Stimulated activated CD8-positive, alpha-beta memory T cell treated with anti-CD3 and anti-CD28 coated beads, Interleukin-2, amount 100 ng/mL, for 48 hours (primary cell): ENCODE results near the gene KLHL4.
"Not testable (repeated sequence)": the region's sequence is repeated elsewhere in the genome, so short reads cannot be mapped to it uniquely, and the experiment has no call there.

Source experiments
- DNase-seq, 2 donors: peaks; one replicate each; pipeline ENCODE4 v3.0.0-alpha.2; 2020; ENCODE audit warnings: low read depth in 2 of 2

KLHL4 gene

DNA sequence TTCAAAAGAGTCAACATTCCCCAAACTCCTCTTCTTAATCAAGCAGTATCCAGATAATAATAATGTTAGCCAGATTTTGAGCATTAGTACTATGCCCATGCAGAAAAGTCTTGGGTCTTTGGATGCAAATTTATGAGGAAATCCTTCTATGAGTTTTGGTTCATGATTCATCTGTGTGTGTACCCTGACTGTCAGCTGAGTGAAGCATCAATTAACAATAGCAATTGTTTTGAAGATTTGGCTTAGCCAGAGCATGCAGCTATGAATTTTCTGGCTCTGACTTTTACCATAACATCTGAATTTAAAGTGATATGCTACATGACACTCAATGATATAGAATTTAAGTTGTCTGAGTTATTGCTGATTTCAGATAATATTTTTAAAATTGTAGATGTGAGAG is 145.8 kb downstream of the KLHL4 start:
- DNase-seq, result no peak

DNA sequence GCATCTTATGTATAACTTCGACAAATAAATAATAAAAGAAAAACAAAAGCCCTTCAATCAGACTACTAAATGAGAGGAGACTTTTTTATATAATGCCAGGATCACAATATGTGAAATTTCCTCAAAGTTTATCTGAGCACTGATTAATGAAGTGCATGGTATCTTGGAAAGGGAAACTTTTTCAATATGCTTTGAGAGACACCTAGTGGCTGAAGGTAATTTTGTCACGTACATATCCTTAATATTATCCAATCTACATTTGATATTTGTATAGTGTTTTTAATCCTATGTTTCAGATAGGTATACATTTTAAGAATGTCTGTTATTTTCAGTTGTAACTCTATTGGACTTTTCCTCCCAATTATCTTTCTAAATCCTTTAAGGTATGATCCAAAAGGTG is 146.8 kb downstream of the KLHL4 start:
- no peak for DNase-seq

DNA sequence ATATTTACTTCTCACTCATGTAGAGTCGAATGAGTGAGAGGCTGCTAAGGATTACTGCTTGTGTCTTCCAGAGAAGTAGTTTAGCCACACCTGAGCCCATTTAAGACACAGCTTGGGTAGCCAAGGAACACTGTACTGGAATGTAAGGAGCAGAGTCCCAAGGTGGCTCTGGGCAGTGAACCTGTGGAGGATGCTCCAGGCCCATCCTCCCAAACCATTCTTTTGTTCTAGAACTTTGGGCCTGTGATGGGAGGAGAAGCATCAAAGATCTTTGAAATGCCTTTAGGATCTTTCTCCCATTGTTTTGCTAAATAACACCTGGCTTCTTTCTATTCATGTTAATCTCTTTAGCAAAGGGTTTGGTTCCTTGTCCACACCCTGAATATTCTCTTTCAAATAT is 162.2 kb downstream of the KLHL4 start:
- DNase-seq, result no peak

DNA sequence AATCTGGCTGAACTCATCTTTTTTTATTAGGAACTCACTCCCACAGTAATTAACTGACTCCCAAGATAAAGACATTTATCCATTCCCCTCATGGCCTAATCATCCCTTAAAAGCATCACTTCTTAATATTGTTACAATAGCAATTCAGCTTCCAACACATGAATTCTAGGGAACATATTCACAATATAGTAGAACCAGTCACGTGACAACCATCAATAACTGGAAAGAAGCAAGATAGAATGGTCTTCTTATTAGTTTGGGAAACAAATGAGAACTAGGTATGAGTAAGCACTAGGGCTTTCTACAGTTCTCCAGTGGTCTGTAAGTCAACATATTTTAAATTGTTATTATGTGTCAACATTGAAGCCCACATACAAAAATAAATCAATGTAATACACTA is 170.1 kb downstream of the KLHL4 start:
- DNase-seq, result no peak

DNA sequence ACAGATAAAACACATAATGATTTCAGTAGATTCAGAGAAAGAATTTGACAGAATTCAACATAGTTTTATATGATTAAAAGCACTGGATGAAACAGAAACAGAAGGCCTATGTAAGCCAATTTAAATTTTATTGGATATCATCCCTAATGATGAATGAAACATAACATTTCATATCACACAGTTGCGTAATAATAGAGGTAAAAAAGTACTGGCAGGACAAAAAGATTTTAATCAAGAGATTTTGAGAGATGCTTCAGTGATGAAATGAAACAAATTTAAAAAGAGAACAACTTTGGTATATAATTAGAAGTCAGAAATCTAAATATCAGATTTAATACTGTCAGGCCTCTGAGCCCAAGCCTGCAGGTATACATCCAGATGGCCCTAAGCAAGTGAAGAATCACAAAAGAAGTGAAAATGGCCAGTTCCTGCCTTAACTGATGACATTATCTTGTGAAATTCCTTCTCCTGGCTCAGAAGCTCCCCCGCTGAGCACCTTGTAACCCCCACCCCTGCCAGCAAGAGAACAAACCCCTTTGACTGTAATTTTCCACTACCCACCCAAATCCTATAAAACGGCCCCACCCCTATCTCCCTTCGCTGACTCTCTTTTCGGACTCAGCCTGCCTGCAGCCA is 170.6 kb downstream of the KLHL4 start:
- not testable (repeated sequence) for DNase-seq

DNA sequence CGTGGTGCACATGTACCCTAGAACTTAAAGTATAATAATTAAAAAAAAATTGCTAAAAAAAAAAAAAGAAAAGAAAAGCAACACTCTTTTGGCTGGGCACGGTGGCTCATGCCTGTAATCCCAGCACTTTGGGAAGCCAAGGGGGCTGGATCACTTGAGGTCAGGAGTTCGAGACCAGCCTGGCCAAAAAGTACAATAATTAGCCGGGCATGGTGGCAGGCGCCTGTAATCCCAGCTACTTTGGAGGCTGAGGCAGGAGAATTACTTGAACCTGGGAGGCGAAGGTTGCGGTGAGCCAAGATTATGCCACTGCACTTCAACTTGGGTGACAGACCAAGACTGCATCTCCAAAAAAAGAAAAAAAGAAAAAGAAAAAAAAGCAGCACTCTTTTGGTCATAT is 171.6 kb downstream of the KLHL4 start:
- DNase-seq, result not testable (repeated sequence)

DNA sequence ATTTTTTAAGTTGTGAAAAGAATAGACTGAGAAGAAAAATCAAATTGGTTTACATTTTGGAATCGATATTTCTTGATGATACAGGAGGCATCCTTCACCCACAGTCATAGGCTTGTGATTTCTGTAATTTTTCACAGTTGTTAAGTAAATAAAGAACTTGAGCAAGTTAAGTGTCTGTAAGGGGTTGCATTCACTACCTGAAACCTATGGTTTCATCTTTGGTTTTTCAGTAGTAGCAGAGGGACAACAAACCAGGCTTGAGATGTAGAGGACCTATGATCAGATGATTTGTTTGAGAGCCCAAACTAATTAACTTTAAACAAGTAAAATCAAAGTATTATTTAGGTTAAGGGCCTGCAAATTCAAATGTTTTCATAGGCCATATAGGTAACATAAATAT is 175.6 kb downstream of the KLHL4 start:
- no peak for DNase-seq

DNA sequence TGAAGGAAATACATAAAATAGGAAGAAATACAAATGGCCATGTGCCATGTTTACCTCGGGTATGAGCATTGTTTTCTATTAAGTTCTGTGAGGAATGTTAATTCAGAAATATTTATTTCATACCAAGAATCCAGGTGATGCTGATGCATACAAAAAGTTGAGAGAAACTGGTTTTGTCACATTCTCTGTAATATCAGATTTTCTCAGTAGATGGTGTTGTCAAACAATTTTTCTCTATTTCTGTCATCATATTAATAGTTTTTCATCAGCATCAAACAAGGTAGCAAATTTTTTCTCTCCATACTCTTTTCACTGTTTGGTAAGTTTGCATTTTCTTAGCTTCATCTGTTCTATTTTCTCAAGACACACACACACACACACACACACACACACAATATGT is 179.8 kb downstream of the KLHL4 start:
- DNase-seq, result no peak

DNA sequence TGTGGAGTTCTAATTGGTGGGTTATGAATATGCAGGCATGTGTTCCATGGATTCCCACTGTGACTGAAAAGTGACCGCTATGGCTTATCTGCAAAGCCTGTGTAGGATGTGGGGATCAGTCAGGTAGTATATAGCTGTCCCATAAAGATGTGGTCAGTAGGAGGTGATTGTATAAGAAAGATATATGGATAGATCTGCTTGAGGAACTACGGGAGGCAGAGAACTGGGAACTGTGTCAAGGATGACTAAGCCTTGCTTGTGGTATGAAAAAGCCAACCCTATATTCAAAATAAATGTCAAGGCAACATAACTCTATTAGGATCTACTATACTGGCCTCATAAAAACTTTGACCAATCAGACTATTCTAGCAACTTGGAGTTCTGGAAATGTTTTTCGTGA is 185.2 kb downstream of the KLHL4 start:
- DNase-seq, result no peak

DNA sequence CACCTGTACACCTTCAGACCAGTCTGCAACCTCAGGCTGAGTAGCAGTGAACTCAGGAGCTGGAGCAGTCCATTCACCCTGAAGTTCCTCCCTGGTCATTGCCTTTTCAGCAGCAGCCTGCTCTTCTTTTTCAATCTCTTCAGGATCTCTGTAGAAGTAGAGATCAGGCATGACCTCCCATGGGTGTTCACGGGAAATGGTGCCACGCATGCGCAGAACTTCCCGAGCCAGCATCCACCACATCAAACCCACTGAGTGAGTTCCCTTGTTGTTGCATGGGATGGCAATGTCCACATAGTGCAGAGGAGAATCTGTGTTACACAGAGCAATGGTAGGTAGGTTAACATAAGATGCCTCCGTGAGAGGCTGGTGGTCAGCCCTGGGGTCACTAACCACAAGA is 185.9 kb downstream of the KLHL4 start:
- not testable (repeated sequence) for DNase-seq

DNA sequence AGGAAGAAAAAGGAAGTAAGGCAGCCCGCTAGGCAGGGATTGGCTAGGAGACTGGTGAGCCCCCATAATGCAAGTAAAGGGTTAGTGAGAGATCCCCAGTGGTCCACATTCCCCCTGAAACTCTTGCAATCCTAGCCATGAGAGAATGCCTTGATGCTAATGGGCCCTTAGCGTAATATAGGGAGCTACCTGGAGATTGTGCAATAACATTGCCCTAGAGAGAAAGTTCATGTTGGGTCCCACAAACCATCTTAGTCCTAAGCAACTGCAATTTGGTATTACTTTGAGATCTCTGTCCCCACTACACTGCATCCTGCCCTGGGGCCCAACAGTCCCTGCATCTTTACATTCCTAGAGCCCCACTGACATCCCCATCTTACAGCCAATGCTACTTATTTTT is 188.5 kb downstream of the KLHL4 start:
- no peak for DNase-seq

DNA sequence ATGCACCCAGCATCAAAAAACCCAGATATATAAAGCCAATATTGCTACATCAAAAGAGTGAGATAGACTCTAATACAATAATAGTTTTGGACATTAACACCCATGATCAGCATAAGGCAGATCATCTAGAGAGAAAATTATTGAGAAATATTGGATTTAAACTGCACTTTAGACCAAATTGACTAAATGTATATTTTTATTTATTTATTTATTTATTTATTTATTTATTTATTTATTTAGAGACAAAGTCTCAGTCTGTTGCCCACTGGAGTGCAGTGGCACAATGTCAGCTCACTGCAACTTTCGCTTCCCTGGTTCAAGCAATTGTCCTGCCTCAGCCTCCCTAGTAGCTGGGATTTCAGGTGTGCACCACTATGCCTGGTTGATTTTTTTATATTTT is 193.0 kb downstream of the KLHL4 start:
- DNase-seq, result no peak
